HG03175 (cell line): ENCODE measurements around the gene WDR4.
"Not testable (repeated sequence)": the region's sequence is repeated elsewhere in the genome, so short reads cannot be mapped to it uniquely, and the experiment has no call there.

Source experiments
- ATAC-seq: cut with Tn5 transposase; IDR thresholded peaks from one replicate; pipeline ENCODE4 v1.9.1; 2021; ENCODE audit warnings: mild to moderate bottlenecking, moderate library complexity; ENCODE audit not compliant: unreplicated experiment

Gene WDR4

DNA sequence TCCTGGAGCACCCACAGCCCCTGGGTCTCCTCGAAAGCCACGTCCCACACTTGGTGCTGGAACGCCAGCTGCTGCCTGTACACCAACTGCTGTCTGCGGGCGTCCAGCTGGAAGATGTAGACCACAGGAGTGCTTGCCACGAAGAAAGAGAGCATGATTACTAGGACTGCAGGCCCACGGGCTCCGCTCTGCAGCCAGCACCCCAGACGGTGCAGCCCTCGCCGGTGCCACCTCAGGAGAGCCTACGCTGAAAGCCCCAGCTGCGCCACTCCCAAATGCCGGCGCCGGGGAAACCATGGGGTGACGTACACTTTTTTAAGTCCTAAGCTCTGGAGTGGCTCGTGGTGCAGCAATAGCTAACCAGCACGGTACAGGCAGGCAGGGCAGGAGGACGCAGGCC, 25.7 kb downstream of the WDR4 start:
- no peak for ATAC-seq

DNA sequence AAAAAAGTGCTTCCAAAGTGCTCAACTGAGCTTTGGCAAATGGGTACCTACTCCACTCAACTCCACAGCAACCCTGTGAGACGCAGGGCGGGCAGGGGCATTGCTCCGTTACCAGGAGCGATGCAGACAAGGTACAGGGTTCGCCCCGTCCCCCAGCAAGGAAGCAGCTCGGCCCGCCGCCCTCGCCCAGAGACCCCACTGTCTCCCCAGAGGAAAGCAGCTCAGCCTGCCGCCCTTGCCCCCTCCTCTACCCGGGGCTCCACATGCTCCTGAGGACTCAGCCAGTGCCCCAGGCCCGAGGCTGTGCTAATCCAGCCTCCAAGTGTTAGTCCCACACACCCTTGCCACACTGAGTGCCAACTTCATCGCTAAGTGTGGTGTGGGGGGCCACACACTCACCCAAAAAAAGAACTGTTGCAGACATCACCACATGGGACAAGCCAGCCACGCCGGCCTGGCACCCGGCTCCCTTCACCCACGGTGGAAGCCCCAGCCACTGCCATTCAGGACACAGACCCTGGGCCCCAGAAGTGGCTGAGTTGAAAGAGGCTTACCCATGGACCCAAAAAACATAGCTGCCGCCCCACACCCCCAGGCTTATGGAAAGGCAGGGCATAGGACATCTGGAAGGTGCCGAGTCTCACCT, 26.3 kb downstream of the WDR4 start:
- no peak for ATAC-seq

DNA sequence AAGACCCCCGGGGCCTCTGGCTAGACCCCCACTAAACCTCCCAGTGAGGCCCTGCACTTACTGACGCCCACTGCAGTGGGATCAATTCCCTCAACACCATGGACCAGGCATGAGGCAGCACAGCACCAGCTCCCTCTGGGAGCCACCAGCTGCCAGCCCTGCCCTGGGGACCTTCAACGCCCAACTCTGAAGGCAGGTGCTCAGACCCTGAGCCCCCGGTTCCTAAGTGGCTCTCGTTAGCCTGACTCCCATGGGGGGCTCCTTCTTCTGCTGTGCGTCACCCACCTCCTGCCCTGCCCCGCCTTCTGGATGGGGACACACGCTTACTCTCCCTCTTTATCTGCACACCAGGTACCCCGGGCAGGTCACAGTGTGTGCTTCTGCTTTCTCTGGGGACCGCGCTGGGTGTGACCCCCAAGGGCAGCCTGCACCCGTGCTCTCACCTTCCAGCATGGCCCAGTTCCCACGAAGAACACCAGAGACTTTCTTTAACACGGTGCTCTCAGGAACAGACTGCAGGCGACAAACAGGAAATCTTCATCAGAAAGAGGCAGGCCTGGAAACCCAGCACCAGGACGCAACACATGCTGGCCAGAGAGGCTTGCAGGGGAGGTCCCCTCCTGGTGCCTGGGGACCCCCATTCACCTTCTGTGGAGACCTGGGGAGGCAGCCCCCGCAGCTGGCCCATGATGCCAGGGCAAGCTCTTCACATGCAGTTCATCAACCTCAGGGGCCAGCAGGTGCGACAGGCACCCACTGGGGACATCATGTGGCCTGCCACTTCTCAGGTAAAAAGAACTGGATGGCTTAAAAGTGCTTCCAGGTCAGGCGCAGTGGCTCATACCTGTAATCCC, 27.3 kb downstream of the WDR4 start:
- no peak for ATAC-seq

DNA sequence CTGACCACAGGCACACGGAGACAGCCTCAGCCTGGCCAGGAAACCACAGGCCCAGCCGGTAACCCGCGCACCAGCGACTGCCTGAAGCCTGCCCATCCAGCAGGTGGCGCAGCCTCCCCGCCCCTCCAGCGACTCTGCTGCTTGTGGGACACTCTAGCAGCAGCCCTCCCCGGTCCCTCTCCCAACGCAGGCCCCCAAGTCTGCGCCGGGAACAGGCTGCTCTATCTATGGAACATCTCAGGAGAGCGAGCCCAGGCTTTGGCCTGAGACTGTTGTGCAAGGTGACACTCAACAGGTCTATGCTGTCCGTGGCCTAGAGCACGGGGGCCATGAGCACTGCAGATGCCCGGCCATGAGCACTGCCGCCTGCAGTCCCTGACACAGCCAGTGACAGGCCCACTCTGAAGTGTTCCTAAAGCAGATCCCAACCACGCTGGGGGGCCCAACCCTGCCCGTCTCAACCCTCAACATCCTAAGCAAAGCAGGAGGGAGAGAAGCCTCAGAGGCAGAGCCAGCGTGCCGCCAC, 28.4 kb downstream of the WDR4 start:
- ATAC-seq = no peak

DNA sequence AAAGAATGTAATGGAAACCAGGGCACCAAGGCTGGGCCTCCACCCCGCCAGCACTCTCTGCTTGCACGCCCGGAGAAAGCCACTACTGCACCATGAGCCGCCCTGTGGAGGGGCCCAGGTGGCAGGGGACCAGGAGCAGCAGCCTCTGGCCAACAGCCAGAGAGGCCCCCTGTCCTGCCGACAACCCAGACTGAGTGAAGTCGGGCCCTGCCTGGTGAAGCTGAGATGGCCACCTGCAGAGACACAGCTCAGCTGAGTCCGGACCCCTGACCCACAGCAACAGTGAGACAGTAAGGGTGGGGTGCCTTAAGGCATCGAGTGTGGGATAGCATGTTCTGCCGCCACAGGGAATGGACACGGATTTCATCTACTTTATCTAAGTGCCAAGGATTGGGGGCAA, 28.9 kb downstream of the WDR4 start:
- ATAC-seq = no peak

DNA sequence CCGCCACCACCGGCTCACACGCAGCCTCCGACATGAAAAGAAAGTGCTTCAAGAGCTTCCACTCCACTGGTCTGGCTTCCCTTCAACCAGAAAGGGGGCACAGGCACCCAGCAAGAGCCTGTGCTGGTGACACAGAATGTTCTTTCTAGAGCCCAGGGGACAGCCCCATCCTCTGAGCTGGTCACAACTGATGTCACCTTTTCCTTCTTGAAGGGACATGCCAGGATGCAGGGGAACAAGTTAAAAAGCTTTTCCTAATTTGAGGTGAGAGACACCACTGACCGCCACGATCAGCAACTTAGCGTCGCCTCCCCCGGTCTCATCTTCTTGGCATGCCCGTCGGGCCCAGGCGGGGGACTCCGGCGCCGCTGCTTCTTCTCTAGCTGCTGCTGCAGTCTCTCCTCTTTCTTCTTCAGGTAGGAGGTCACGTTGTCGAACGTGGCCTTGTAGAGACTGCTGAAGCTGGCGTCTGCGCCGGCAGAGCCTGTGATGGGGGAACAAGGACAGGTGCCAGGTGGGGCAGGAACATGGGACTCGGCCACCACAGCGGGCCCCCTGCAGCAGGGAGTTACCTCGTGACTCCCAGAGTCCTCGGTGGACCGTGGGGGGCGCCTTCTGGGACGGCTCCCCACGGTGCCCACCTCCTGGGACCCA, 29.5 kb downstream of the WDR4 start:
- no peak for ATAC-seq

DNA sequence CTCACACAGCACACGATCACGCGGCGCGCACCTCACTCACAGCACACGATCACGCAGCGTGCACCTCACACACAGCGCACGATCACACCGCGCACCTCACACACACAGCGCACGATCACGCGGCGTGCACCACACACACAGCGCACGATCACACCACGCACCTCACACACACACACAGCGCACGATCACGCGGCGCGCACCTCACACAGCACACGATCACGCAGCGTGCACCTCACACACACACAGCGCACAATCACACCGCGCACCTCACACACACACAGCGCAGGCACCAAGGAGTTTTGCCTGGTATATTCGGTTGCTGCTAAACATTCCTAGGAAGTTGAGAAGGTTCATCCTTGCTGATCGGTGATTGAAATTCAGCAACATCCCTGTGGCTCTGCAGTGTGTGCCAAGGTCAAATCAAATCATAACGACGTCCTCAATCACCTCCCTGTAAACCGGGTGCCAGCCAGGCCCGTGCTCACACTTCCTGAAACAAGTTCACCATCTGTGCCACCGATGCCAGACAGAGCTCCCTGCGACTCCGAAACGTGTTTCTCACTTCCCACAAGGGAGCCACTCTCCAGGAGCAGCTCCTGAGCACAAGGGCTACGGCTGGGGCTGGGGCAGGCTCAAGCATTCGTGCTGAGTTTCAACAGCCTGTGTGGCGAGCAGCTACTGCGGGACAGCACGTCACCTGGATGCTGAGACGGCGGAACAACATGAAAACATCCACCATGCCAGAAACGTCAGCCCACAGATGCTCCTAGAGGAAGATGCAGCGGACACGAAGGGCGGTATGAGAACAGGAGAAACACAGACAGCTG, 30.2 kb downstream of the WDR4 start:
- no peak for ATAC-seq

DNA sequence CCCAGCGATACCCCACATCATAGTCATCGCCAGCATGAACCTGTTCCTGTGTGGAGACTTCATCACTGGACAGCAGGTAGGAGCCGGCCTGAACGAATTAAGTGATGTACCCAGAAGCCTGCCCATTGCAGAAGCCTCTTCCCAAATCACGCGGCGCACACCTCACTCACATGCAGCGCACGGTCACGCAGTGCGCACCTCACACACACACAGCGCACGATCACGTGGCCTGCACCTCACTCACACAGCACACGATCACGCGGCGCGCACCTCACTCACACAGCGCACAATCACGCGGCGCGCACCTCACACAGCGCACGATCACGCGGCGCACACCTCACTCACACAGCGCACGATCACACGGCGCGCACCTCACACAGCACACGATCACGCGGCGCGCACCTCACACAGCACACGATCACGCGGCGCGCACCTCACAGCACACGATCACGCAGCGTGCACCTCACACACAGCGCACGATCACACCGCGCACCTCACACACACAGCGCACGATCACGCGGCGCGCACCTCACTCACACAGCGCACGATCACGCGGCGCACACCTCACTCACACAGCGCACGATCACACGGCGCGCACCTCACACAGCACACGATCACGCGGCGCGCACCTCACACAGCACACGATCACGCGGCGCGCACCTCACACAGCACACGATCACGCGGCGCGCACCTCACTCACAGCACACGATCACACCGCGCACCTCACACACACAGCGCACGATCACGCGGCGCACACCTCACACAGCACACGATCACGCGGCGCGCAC, 31.0 kb downstream of the WDR4 start:
- not testable (repeated sequence) for ATAC-seq

DNA sequence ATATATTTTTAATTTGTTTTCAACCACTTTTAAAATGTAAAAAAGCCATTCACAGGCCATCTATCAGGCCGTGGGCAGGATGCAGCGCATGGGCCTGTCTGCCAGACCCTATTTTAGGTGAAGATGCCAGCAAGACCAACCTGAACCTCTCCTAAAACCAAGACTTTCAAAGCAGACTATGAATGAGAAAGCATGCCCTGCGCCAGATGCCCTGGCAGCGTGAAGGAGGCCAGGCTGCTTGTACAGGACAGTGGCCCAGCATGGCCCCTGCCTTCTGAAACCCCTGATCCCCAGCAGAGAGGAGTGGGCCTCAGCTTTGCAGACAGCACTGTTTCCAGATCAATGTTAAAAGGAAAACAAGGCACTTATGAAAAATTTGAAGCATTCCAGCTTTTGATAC, 31.6 kb downstream of the WDR4 start:
- no peak for ATAC-seq

DNA sequence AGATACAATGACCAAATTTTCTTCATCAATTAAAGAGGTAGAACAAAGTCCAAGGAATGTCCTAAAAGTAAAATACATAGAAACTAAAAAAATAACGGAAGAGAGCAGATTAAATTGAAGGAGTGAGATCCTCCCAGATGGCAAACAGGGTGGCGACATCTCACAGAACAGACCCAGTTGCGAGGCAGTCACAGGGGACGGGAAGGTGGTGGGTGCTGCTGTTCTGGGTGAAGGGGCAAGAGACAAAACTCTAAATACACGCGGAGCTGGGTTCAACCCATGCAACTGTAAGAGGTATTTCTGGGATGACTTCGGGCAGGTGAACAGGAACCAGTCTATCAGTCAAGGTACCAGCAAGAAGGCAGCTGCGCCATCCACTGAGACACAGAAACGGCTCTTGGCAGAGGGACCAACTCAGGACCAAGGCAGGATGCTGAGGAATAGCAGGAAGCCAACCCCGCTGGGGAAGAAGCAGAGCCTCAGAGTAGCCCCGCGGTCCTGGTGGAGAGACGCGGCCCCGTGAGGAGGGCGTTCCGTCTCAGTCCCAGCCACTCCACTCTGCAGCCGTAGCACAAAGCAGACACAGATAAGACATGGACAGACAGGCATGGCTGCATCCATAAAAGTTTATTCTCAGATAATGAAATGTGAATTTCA, 32.2 kb downstream of the WDR4 start:
- no peak for ATAC-seq

DNA sequence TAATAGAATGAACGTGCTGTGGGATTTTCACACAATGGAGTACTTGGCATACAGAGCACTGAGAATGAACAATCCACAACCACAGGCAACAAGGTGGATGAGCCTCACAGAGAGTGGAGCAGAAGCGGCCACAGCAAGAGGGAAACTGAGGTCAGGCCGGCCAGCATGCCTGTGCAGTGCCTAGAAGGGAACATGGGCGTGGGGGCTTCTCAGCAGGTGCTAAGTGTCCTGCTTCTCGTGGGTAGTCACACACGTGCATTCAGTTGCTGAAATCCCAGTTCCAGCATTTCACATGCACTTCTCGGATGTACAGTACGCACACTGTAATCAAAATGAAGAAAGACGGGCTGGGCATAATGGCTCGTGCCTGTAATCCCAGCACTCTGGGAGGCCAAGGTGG, 33.1 kb downstream of the WDR4 start:
- ATAC-seq = no peak

DNA sequence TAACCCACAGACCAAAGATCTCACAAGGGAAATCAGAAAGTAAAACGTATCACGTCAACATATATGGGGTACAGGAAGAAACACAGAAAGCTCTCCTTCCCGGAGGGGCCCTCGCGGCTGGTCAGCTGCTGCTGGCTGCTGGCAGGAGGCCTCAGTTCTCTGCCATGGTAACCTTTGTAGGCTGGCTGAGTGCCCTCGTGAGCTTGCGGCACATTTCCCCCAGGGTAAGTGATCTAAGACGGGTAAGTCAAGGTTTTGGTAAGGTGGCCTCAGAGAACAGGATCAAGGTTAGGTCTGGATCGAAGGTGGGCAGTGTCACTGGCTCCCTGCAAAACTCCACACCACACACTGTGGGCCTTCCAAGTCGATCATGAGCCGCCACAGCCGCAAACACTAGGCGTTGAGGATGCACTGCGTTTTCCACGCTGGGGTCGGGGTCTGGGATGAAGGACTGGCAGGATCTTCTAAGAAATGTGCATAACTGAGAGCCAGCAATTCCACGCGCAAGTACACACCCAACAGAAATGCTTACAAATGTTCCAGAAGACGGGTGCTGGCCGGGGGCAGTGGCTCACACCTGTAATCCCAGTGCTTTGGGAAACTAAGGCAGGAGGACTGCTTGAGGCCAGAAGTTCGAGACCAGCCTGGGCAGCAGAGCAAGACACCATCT, 33.9 kb downstream of the WDR4 start:
- no peak for ATAC-seq

DNA sequence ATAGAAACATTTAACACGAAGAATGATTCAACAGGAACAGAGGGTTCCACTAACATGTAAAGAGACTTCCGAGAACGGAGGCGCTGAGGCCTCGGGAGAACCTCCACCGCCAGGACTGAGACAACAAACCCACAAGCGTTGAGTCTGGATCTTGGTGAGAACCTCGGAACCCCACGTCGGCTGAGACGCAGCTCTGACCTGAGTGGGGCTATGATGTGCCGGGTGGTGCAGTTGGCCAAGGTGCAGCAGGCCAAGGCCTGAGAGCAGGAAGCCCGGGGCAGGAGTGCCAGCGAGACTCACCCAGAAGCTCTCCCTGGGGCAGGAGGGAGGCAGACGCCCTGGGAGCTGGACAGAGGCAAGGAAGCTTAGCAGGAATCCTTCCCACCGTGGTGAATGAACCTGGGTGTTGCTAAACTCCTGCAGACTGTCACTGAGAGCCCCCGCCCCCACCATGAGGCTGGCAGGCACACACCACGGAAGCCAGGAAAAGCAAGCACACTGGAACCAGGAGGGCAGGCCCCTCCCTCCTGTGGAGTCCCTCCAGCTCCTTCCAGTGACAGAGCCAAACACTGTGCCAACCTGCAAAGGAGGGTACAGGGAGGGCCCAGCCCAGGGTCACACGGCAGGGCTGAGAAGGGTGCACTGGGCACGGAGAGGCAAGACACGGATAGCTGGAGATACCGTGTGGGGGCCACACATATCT, 34.8 kb downstream of the WDR4 start:
- ATAC-seq = no peak

DNA sequence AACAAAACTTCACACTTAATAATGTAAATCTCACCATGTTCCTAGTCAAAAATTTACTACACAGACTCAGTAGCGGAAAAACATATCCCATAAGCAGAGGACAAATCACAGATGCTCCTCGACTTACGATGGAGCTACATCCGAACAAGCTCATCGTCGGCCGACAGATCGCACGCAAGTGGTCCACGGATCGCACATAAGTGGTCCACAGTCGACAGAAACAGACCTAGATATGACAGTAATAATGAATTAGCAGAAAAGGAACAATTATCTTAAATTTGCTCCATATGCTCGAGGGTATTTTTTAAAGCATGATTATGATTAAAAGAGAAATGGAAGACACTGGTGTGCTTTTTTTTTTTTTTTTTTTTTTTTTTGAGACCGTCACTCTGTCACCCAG, 36.3 kb downstream of the WDR4 start:
- no peak for ATAC-seq

DNA sequence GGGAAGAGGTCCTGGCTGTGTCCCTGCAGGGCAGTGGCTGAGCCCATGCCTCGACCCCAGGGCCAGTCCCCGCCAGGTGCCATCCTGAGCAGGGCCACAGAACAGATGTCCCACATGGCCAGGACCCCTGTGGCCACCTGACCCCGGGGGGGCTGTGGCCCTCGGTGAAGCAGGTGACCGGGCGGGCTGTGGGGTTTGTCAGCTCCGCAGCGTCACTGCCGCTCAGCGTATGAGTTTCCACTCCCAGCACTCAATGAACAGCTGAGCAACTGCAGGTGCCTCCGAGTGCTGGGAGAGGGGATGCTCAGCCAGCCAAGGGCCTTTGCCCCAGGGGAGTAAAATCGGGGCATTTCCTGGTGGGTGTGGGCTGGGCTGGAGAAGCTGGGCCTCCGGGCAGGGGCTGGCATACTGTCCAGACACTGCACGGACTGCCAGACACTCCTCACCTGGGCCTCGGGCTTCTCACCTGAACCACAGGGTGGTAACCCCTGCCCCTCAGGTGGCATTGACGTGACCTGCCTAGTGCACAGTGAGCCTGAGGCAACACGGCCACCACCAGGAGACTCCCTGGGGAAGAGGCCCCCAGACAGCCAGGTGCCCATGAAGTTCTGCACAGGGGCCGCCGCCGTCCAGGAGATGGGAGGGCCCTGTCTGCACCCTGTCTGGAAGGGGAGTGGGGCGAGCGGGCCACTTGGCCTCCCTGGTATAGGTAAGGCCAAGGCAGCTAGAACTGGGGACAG, 37.3 kb downstream of the WDR4 start:
- not testable (repeated sequence) for ATAC-seq

DNA sequence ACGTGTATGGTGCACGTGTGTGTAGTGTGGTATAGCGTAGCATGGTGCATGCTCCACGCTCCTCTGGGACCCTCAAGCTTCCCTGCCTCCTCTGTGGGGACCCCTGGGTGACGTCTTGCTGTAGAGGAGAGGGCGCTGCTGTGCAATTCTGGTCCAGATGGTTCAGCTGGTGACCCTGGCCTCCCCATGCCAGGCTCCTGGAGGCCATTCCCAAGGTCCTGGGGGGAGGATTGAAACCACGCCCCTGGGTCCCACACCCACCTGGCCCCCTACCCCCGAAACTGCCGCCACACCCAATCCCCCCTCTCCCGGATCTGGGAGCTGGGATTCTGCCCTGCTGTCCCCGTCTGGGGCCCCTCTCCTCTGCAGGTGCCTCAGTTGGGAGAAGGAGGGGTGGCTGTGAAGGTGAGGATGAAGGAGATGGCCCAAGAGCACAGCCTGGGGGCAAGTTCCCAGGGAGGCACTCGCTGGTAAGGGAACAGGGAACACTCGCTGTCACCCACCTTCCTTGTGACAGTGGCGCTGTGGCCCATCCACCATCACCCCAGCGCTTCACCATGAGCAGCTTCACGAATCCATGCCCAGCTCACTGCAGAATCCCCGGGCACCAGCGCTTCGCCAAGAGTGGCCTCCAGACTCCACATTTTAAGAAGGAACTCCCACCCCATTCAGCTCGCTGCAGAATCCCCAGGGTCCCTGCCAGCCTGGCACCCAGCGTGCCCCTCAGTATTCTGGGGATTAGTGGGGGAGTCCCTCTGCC, 38.0 kb downstream of the WDR4 start:
- no peak for ATAC-seq
